GM19193 (cell line): ENCODE measurements around the gene DDAH1.

ENCODE experiments used
- POLR2A ChIP-seq: IDR thresholded peaks from 4 replicates; pipeline ENCODE4 v1.6.1; 2011; ENCODE audit not compliant: insufficient read depth, insufficient read length; ENCODE audit errors: extremely low read depth

DDAH1 gene

DNA sequence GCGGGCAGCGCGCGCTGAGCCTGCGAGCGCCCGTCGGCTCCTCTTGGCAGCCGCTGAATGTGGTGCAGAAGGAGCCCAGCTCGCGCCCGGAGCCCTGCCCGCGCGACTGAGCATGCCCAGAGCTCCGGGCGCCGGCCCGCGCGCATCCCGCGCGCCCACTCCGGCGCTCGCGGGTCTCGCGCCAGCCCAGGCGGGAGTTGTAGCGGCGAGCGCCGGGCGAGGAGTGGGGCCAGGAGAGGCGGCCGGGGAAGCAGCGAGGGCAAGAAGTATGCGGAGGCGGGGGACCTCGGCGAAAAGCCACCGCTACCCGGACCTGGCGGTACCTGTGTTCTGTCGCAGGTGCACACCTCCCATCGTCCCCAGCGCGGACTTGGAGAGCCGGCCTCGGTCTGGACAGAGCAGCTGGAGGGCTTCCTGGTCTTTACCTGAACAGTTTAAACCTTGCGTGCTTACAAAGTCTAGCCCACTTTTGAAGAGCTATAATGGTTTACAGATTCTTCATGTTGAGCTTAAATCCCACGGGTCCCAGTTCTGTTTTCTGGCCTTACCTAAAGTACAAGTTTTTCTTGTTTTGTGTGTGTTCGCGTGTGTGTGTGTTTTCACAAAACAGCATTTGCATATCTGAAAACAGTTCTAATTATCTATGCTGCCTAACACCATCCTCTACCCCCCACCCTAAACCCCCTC lies at the start of gene DDAH1:
DDAH1 (minus strand) TSS at position 61 of the 687 bp plus-strand sequence. CDS start 114 bp downstream, outside the sequence.
- no peak for TF ChIP-seq POLR2A

- TF ChIP-seq POLR2A = no peak
These were observed 39.5 kb upstream of the DDAH1 start for GRCh38 chr1:85504417-85504816.

GRCh38 chr1:85502625-85503083 lies 37.7 kb upstream of the DDAH1 start:
- TF ChIP-seq POLR2A = no peak

DNA sequence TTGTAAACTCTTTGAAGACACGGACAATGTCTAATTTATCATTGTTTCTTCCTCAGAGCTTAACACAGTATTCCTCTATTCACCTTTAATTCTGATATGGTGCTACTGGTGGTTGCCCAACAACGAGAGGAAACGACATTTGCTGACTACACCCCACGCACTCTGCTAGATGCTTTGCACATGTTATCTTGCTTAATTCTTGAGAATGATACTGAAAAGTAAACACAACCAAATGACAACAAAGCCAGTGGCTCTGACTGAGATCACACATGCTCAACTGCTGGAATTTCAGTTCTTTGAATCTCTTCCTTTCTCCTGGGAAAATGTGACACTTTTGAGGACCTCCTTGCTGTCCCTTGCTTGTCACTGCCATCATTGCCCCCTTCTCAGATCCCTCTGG lies 37.2 kb upstream of the DDAH1 start:
- no peak for TF ChIP-seq POLR2A

GRCh38 chr1:85501355-85501898 lies 36.5 kb upstream of the DDAH1 start:
- TF ChIP-seq POLR2A = no peak

GRCh38 chr1:85496941-85497582 lies 32.1 kb upstream of the DDAH1 start:
- TF ChIP-seq POLR2A = no peak

DNA sequence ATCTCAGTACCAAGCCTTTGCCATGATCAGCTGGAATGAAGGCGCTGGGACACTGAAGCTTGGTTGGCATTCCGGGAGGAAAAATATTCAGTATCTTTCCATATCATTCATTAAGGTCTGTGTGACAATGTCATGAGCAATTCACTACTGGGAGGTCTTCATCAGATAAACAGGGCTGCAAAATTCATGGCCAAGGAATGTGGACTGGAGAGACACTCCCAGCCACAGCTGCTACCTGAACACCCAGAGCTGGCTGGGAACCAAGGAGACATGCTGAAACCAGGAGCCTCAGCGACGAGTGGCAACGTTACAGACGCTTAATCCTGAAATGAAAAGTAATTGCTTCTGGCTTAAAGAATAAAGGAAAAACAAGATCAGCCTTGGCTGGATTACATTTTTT lies 30.6 kb upstream of the DDAH1 start:
- TF ChIP-seq POLR2A = no peak

DNA sequence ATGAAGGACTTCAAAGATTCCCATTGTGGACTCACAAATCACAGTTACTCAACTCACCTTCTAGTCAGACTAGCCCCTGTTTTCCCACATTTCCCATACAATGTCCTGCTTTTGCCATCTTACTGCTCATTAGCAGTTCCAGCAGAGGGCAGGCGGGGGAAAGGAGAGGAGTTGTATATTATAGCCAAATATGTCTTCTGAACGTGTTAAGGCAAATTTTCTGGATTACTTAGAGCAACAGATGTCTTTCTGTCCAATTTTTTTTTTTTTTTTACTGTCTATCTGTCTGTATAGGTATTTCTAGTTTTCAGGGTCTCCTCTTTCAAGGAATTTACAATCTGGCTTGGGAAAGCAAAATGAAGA lies 29.9 kb upstream of the DDAH1 start:
- TF ChIP-seq POLR2A = no peak

GRCh38 chr1:85494074-85494903 lies 29.3 kb upstream of the DDAH1 start:
- TF ChIP-seq POLR2A = no peak

GRCh38 chr1:85490270-85490985 lies 25.5 kb upstream of the DDAH1 start:
- TF ChIP-seq POLR2A = no peak

DNA sequence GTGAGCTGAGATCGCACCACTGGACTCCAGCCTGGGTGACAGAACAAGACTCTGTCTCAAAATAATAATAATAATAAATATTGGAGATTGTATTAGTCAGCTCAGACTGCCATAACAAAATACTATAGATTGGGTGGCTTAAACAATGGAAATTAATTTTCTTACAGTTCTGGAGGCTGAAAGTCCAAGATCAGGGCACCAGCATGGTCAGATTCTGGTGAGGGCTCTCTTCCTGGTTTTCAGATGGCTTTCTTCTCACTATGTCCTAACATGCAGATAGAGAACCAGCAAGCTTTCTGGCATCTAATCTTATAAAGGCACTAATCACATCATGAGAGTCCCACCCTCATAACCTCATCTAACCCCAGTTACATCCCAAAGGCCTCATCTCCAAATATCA lies 23.2 kb upstream of the DDAH1 start:
- no peak for TF ChIP-seq POLR2A

- no peak for TF ChIP-seq POLR2A
These were observed 20.6 kb upstream of the DDAH1 start for GRCh38 chr1:85485516-85485915.

- TF ChIP-seq POLR2A = no peak
These were observed 19.8 kb upstream of the DDAH1 start for GRCh38 chr1:85484716-85485115.

GRCh38 chr1:85484264-85484663 lies 19.3 kb upstream of the DDAH1 start:
- no peak for TF ChIP-seq POLR2A

- TF ChIP-seq POLR2A = no peak
These were observed 16.7 kb upstream of the DDAH1 start for GRCh38 chr1:85481688-85482087.
